Posterior vena cava (tissue), 2 donors: Measurements from ENCODE around the gene GLT6D1. TPM values are rescaled to one million over a fixed set of nuclear protein-coding genes. Genes with fewer than 3 reads are reported as not detected.
A peak's percentile ranks its signal among the peaks of the same experiment; 100 is the strongest.

Experiments used
- DNase-seq: peaks from one replicate; pipeline ENCODE4 v3.0.0-alpha.2; 2020; ENCODE audit warnings: low spot score
- intact Hi-C, 2 donors: fragments of 100-400 bp; cut with DNase I; formaldehyde crosslinking; loops; one replicate each; pipeline versions ENCODE4 v1.14.1 to v1.14.2; 2022 to 2023
- total RNA-seq, 2 donors: library from RNA; stranded (reverse); fragmentation: NEBNext Ultra II Directional; extraction: Animal tissue kit (Norgen Biotek cat#: 25700); gene quantifications; one replicate each; pipeline ENCODE4 v1.2.1, GENCODE V29; 2021
- donor health status: DM: yes; HTN: yes; CAD: no.
- donor health status: DM: yes; HTN: yes; CAD: no.

The GLT6D1 gene
- total RNA-seq, 2 donors from 2014 or later, result not detected

DNA sequence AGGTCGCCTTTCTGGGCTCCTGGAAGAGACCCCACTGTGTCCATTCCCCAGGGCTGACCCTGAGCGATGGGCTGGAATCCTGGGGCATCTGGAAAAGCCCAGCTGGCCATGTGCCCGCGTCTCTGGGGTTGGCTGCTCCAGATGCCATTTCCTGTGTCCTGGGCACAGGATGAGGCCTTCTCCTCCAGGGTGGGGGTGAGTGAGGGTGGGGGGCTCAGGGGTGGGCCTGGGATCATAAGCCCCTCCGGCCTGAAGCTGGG, 47.1 kb downstream of the GLT6D1 start:
- DNase-seq, result no peak

DNA sequence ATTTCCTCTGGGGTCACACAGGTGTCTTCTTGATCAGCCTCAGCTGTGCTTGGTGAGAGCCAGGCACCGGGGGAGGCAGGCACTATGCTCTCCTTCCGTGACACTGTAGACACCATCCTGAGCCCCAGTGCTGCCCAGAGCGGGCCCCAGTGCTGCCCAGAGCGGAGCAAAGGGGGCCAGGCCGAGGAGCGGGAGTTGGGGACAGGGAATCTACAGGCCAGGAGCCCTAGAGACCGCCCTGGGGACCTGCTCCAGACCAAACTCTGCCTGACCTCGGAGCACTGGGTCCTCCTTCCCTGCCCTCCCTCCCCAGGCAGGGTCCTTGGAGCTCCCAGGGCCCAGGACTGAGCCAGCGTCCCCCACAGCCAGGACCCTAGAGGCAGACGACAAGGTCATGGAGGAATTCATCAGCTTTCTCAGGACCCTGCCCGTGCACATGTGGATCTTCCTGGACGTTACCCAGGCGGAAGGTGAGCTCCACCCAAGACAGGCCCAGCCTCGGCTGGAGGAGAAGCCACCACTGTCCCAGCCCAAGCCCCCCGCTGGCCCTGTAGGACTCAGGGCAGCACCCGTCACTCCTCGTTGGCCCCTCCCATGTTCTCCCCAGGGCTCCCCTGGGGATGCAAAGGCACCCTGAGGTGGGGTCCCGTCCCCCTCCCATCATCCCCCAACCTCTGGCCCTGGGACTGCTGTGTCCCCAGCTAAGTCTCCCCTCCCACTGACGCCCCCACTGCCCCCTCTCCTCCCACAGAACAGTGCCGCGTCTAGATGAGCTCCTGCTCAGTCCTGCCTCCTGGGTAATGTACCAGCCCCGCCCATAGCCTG, 47.6 kb downstream of the GLT6D1 start:
- DNase-seq, result peak; percentile 64
- intact Hi-C loops, result no loop called here

More for the DNA sequence above, 47.1 kb downstream of the GLT6D1 start:
- intact Hi-C loops, result no loop called here

DNA sequence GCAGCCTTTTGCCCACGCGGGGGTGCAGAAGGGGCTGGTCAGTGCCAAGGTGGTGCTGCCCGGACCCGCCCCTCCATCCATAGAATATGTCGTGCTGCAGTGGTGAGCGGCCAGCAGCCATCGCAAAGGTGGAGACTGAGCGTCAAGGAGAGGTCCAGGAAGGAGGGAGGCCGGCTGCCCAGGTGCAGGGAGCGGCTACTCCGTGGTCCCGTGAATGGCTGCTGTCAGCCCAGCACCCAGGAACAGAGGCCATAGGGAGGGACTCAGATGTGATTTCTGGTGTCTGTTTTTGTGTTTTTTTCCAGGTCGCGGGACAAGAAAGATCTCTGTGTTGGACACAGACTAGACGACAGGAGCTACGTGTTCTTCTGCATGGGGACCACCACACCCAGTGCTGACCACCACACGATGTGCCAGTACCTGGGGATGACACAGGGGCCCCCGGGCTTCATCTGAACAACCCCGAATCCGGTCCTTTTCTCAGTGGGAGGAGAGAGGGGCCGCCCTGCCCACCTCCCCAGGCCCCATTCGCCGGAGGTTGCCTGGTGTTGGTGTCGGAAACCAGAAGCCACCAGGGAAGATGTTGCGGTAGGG, 48.8 kb downstream of the GLT6D1 start:
- peak; percentile 80 for DNase-seq
- intact Hi-C loops, result loop anchor here in 1 of 2 donors (1.0 kb wide), 1 partner anchor 27 kb away; no protein-coding TSS in a partner anchor

DNA sequence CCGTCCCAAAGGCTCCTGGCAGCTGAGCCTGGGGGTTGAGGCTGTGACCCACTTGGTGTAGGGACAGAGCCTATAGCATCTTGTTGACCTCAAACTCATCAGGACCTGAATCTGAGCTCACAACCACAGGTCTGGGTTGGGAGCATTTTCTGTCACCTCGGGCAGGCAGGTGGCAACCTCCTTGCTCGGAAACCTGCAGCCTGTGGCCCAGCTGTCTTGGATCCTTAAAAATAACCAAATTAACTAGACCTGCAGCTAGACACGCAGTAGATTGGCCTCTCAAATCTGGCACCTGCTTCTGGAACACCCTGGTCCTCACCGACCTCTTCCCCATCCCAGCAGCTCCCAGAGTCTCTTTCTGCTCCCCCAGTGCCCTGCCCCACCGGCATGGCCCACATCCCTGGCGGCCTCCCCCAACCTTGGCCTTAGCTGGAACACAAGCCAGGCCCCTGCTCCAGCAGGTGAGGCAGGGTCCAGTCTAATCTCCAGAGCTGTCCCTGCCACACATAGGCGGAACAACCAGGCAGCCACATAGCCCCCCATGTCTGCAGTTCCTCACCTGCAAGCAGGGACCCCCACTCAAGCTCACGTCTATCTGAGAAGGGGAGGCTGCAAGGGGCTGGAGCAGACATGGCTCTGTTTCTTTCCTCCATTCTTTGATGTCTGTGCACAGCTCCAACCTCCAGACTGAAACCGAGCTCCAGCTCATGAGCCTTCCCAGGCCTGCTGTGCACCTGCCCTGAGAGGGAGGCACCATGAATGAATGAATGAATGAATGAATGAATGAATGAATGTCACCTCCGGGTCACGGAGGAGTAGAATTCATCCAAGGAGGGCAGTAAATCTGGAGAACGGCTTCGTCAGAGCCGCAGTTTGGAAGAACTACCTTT, 49.5 kb downstream of the GLT6D1 start:
- peak; percentile 66 for DNase-seq
- intact Hi-C loops, result loop anchor here in 1 of 2 donors (1.0 kb wide), 1 partner anchor 27 kb away; no protein-coding TSS in a partner anchor

DNA sequence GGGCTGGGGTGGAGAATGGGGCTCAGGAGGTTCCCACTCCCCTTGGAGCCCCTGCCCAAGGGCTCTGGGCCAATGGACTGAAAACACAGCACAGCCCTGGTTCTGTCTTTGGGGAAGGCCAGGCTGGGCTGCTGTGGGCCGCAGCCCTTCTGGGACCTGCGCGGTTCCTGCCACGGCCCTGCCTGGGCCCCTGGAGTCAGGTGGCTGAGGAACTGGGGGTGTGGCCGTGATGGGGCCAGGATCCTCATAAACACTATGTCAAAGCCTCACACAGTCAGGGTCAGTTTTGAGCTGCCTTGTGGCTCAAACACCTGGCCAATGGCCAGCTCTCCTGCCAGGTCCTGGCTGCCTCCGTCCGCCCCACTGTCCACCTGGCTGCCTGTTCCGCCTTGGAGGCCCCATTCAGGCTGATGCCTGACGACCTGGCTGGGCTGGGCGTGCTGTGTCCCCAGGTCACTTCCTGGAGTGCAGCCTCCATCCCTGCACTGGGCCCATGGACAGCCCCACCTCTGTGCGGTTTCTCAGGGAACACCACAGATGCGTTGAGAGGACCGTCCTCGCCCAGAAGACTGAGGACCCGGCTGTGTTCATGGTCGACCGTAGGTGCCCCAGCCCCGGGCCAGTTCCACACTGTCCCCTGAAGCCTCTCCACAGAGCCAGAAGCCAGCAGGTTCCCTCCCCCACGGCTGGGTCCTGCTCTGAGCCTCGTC, 50.3 kb downstream of the GLT6D1 start:
- DNase-seq, result peak; percentile 73
- intact Hi-C loops, result no loop called here

DNA sequence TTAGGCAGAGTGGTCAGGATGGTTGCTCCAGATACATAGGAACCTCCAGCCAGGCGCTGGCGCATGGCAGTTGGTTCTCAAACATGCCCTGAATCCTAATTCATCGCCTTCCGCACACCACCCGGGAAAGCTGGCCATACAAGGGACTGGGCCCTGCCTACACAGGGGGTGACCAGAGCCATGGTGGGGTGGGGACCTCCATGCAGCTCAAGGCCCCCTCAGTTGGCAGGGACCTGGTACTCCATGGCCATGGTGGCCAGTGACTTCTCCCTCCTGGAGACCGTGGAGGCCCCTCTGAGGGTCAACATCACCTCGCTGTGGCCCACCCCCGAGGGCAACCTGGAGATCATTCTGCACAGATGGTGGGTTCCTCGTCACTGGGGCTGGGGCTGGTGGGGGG, 51.0 kb downstream of the GLT6D1 start:
- intact Hi-C loops, result no loop called here
- peak; percentile 64 for DNase-seq

DNA sequence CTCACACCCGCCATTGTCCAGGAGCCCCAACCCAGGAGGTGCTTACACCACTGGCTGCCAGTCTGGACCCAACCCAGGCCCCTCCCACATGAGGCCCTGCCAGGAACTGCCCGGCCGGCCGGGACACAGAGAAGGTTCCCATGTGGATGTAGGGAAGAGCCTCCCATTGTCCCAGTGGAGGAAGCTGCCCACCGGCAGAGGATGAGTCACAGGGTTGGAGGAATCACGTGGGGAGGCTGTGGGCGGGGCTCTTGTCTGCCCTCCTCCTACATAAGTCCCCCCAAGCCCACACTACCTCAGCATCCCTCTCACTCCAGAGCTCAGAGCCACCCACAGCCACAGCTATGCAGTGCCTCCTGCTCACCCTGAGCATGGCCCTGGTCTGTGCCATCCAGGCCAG, 51.7 kb downstream of the GLT6D1 start:
- intact Hi-C loops, result no loop called here
- peak; percentile 37 for DNase-seq

DNA sequence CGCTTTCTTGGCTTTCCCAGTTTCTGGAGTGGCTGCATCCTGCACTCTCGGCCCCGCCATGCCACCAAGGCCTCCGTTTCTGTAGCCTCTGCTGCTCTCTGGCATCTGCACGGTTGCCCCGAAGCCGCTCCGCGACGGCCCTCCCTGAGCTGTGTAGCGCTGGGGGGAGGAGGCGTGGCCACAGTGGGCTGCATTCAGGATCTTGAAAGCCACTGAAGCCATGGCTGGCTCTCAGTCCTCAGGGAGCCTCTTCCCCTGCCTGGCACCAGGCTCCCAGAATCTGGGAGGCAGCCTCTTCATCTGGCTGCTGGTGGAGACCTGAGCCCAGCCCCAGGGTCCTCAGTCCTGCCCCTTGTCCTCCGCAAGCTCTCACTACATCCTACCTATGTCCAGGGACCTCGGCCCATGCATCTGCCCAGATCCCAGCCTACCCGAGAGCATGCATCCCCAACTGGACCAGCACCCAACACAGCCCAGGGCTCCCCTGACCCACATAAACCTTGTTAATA, 52.7 kb downstream of the GLT6D1 start:
- intact Hi-C loops, result no loop called here
- DNase-seq, result peak; percentile 62

DNA sequence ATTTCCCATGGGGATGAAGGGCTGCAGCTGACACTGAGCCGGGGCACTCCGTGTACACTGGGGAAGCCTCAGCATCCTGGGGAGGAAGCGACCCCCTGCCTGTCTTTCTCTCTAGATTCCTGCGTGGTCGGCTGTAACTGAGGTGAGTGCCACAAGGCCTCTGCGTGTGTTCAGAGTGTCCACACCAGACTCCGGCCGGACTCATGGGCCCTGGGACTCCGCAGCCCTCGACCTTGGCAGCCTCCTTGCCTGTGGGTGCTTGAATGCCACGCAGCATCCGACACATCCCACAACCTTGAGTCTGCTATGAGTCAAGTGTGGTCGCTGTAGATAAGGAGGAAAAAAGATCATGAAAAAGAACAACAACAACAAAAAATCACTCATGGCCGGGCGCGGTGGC, 54.4 kb downstream of the GLT6D1 start:
- intact Hi-C loops, result no loop called here
- no peak for DNase-seq

DNA sequence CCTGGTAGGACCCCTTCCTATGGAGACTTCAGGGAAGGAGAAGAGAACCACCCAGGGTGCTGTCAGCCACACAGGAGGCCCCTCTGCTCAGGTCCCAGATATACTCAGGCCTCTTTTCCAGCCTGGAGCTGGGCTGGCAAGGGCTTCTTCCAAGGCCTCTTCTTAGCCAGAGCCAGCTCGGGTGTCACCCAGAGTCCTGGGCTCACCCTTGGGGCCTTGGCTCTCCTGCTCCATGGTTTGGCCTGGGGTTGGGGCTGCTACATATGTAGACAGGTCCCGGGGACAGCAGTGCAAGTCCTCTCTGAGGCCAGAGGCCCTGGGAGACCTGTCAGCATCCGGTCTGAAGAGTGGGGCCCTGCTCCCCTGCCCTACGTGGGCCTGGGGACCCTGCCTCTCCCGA, 55.0 kb downstream of the GLT6D1 start:
- DNase-seq, result peak; percentile 65
- intact Hi-C loops, result no loop called here

DNA sequence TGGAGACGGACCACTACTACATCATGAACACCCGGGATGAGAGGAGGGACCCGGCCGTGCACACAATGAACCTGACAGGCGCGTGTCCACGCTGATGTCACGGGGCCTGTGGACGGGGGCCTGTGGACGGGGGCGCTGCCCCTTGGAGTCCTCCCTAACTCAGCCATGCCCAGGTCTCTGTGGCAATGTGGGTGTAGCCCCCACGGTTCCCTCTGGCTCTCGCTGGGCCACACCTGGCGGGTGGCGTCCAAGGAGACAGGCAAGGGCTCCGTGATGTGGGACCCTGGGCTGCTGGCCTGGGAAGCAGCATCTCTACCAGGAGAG, 55.7 kb downstream of the GLT6D1 start:
- intact Hi-C loops, result no loop called here

DNA sequence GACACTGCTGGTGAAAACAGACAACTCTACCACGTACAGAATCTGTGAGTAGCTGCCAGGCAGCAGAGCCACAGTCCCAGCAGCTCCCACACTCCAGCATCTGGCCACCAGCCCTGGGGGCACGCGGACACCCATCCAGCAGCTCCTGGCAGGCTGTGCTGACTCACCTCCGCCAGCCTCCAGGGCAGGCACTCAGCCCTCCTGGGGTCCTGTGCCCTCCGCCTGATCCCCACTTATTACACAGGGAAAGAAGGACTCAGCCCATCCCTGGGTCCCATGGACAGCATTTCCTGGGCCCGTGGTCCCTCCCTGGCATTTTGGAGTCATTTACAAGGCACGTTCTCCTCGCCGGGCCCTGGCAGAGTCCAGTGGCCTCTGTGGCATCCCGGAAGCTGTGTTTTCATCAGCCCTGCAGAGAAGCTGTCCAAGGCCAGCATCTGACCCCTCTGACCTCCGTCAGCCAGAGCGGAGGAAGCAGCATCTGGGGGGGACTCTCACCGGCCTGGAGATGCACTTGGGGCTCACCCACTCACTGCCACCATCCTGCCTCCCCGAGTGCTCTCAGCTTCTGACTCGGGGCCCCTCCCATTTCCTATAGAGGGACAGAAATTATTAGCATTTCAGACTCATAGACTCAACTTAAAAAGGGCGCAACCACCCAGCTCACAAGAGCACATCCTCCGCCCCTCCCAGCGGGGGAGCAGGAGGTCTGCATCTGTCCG, 56.2 kb downstream of the GLT6D1 start:
- intact Hi-C loops, result no loop called here
- peak; percentile 53 for DNase-seq

More for the DNA sequence above, 55.7 kb downstream of the GLT6D1 start:
- DNase-seq, result no peak

DNA sequence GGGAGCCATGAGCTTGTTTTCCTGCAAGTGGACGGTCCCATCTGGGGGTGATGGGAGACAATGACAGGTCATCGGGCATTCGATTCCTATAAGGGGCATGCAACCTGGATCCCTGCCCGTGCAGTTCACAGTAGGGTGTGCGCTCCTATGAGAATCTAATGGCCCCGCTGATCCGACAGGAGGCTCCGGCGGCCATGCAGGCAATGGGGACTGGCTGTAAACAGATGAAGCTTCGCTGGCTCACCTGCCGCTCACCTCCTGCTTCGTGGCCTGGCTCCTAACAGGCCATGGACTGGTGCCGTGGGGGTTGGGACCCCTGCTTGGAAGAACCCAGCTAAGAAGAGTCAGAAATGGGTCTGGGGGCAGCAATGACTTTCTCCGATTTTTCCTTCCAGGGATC, 56.8 kb downstream of the GLT6D1 start:
- intact Hi-C loops, result no loop called here
- DNase-seq, result peak; percentile 65

DNA sequence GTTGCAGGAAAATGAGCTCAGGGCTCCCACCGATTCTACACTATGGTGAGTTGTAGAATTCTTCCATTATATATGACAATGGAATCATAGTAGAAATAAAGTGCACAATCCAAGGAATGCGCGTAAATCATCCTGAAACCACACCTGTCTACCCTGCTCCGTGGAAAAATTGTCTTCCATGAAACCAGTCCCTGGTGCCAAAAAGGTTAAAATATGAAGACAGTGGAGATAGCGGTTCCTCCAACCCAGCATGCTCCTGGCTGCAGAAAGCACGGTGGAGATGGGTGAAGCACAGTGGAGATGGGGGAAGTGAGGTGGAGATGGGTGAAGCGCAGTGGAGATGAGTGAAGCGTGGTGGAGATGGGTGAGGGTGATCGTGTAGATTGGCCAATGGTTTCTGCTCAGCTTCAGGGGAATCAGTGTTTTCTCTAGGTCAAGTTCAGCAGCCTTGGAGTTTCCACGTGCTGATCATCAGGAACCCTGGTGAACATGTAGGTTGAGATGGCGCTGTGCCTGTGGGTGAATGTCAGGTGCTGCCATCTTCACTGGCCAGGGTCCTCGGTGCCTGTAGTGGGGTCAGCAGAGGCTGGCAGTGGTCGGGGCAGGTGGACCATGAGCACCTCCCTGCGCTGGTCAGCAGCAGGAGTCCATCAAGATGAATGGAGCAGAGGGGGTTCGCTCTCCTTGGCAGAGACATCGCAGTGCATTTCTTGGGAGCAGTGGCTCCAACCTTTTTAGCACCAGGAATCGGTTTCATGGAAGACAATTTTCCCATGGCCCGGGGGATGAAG, 57.5 kb downstream of the GLT6D1 start:
- intact Hi-C loops, result no loop called here
- DNase-seq, result peak; percentile 43

DNA sequence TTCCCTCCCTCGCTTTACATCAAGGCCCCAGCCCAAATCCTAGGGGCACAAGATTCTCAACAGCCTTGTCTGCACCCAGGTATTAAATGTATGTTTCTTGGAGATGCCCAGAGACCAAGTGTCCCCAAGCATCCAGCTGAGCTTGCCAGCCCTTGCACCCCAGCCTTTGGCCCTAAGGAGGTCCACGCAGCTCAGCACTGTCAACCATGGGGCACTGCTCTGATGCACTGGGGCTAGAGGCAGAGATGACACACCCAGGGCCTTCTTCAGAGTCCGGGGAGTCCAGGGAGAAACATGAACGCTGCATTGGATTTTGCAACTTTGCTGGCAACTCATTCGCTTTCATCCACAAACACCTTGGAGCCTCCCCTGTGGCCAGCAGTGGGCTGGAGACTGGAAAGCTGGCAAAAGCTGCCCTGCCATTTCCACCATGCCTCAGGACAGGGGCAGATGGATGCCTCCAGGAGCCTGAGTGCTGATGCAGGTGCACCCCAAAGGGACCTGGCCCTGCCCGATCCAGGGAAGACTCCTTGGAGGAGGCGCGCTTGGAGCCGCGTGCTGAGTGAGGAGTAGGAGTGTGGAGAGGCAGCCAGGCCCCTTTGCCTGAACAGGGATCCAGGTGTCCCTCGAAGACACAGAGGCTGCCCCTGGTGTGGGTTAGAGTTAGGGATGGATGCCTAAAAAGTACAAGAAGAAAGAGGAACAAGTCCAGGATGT, 58.5 kb downstream of the GLT6D1 start:
- intact Hi-C loops, result no loop called here
- peak; percentile 63 for DNase-seq

DNA sequence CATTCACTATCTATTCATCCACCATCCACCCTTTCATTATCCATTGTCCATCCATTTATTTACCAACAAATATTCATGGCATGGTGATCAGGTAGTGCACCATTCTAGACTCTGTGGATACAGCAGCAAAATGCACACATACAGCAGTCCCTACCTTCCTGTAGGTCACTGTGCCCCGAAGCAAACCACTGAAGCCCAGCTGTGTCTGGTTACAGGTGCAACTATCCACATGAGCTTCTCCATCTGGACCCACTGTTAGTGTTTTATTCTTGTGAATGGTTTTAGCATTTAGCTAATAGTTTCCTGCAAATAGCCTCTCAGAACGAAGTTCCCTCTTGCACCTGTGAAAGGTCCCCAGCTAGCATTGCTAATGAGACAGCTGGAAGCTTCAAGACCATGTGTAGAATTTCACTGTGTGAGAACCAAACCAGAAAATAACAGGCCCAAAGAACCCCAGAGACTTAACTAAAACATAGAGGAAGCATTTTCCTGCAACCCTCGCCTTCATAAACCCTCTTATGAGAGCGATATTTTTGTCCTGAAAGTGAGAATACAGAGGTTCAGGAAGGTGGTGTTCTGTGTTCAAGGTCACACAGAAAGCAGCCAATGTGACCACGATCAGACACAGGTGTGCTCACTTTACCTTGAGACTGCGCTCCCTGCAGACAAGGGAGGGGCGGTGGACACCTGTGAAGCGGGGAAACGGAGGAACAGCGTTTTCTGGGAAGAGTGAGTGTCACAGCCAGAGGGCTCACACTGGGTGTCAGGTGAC, 59.3 kb downstream of the GLT6D1 start:
- DNase-seq, result peak; percentile 28
- intact Hi-C loops, result no loop called here

DNA sequence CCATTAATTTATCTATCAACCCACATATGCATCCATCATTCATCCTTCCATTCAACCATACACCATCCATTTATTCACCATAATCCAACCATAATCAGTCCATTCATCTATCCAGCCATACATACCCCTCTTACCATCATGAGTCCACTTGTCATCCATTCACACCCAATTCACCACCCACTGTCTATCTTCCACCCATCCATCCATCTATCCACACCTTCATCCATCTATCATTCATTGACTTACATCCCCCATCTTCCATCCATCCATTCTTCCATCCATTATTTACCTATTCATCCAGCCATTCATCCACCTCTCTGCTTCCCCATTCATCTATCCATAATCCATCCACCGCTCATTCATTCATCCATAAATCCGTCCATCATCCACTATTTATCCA, 60.0 kb downstream of the GLT6D1 start:
- intact Hi-C loops, result no loop called here
- no peak for DNase-seq
